ENCODE results near the gene RNF167. TPM values are rescaled to one million over a fixed set of nuclear protein-coding genes. Genes with fewer than 3 reads are reported as not detected.
A peak's percentile ranks its signal among the peaks of the same experiment; 100 is the strongest.

RNF167 gene
- total and polyA plus RNA-seq, 2 donors from 2014 or later: 95.0 to 188 TPM

- Histone ChIP-seq H3K4me3 (ENCODE audit: low read length in 3 of 3) (peak within 1 kb of the TSS; percentile 73 to 75 (median 74)), H3K27ac (ENCODE audit: low read depth in 2 of 2, low read length in 2 of 2) (peak within 1 kb of the TSS; percentile 94 to 96), H3K4me1 (ENCODE audit: control insufficient read depth in 2 of 3, insufficient read depth in 2 of 3, low read depth in 1 of 3, low read length in 3 of 3) (peaks cover 4 to 17% (median 8%) of the 10 kb centered on the region in 3 donors), H3K9me3 (ENCODE audit: control insufficient read depth in 2 of 3, insufficient read depth in 1 of 3, low read length in 3 of 3) (no peaks in the 10 kb centered on the region), H3K27me3 (ENCODE audit: control insufficient read depth, insufficient read depth, low read length) (no peaks in the 10 kb centered on the region), H3K36me3 (ENCODE audit: control insufficient read depth in 2 of 3, insufficient read depth in 3 of 3, low read length in 3 of 3) (peaks cover 0 to 11% (median 10%) of the 10 kb centered on the region in 3 donors), H3K9ac (ENCODE audit: low read length in 3 of 3) (peak within 1 kb of the TSS; percentile 38 to 86 (median 74))
- DNase-seq (peak; percentile 84 to 96 (median 91)), FAIRE-seq (no peak)
- intact Hi-C loops (cut with DNase I): no loop called here
- TF ChIP-seq CTCF (IDR thresholded peaks at IDR 0.05; ENCODE audit: borderline replicate concordance, extremely low read depth, insufficient read depth): peak; percentile 54
Measured at GRCh38 chr17:4986951-4987766, 47.1 kb downstream of the RNF167 start, which contains the start of gene CAMTA2. TSS of gene CAMTA2 (minus strand) at chr17:4987675. CDS start at chr17:4986222, 1,453 bp downstream.

GRCh38 chr17:4987767-4988567, 47.9 kb downstream of the RNF167 start:
- no peak for FAIRE-seq
- Histone ChIP-seq H3K4me1 (ENCODE audit: control insufficient read depth in 2 of 3, insufficient read depth in 2 of 3, low read depth in 1 of 3, low read length in 3 of 3) (peaks cover 4 to 17% (median 8%) of the 10 kb centered on the region in 3 donors), H3K36me3 (ENCODE audit: control insufficient read depth in 2 of 3, insufficient read depth in 3 of 3, low read length in 3 of 3) (peaks cover 0 to 5% (median 4%) of the 10 kb centered on the region in 3 donors), H3K27ac (ENCODE audit: low read depth in 2 of 2, low read length in 2 of 2) (peak overlapping the region; percentile 94 to 96), H3K9ac (ENCODE audit: low read length in 3 of 3) (peak overlapping the region; percentile 38 to 74 (median 71)), H3K4me3 (ENCODE audit: low read length in 3 of 3) (peak overlapping the region; percentile 73 to 75 (median 74)), H3K9me3 (ENCODE audit: control insufficient read depth in 2 of 3, insufficient read depth in 1 of 3, low read length in 3 of 3) (no peaks in the 10 kb centered on the region), H3K27me3 (ENCODE audit: control insufficient read depth, insufficient read depth, low read length) (no peaks in the 10 kb centered on the region)
- TF ChIP-seq CTCF (IDR thresholded peaks at IDR 0.05; ENCODE audit: borderline replicate concordance, extremely low read depth, insufficient read depth): no peak
- DNase-seq: peak in 2 of 5 donors; percentile 7 to 41
- intact Hi-C loops (cut with DNase I): no loop called here

- no peak for FAIRE-seq
- Histone ChIP-seq H3K9me3 (ENCODE audit: control insufficient read depth in 2 of 3, insufficient read depth in 1 of 3, low read length in 3 of 3) (no peaks in the 10 kb centered on the region), H3K9ac (ENCODE audit: low read length in 3 of 3) (no peak overlapping the region), H3K27ac (ENCODE audit: low read depth in 2 of 2, low read length in 2 of 2) (no peak overlapping the region), H3K27me3 (ENCODE audit: control insufficient read depth, insufficient read depth, low read length) (no peaks in the 10 kb centered on the region), H3K4me3 (ENCODE audit: low read length in 3 of 3) (no peak overlapping the region), H3K36me3 (ENCODE audit: control insufficient read depth in 2 of 3, insufficient read depth in 3 of 3, low read length in 3 of 3) (no peaks in the 10 kb centered on the region), H3K4me1 (ENCODE audit: control insufficient read depth in 2 of 3, insufficient read depth in 2 of 3, low read depth in 1 of 3, low read length in 3 of 3) (peaks cover 0 to 10% (median 4%) of the 10 kb centered on the region in 3 donors)
- DNase-seq: no peak
- TF ChIP-seq CTCF (IDR thresholded peaks at IDR 0.05; ENCODE audit: borderline replicate concordance, extremely low read depth, insufficient read depth): no peak
- intact Hi-C loops (cut with DNase I): no loop called here
Measured at GRCh38 chr17:4994081-4994595, 54.1 kb downstream of the RNF167 start.

Small RNAs within 50 kb of the gene (microRNA-seq; reads per million reads assigned to microRNA genes)
- gene MIR6864: not detected
- gene MIR6865: not detected

Other genes starting within 250 kb of the RNF167 start
- 49.0 TPM for gene PELP1, start 236.1 kb upstream of the RNF167 start, total RNA-seq
- 20.9 TPM for gene PELP1, start 236.1 kb upstream of the RNF167 start, polyA plus RNA-seq (ENCODE audit: insufficient read depth, low read depth, low replicate concordance)
- gene ARRB2, start 229.6 kb upstream of the RNF167 start, total RNA-seq: 63.1 TPM
- 32.8 TPM for gene ARRB2, start 229.6 kb upstream of the RNF167 start, polyA plus RNA-seq (ENCODE audit: insufficient read depth, low read depth, low replicate concordance)
- 19.0 TPM for gene MED11, start 208.8 kb upstream of the RNF167 start, total RNA-seq
- 58.4 TPM for gene MED11, start 208.8 kb upstream of the RNF167 start, polyA plus RNA-seq (ENCODE audit: insufficient read depth, low read depth, low replicate concordance)
- 5.1 TPM for gene ZMYND15, start 200.4 kb upstream of the RNF167 start, total RNA-seq
- 1.3 TPM for gene ZMYND15, start 200.4 kb upstream of the RNF167 start, polyA plus RNA-seq (ENCODE audit: insufficient read depth, low read depth, low replicate concordance)
- gene CXCL16, start 200.3 kb upstream of the RNF167 start, total RNA-seq: 83.0 TPM
- 22.5 TPM for gene CXCL16, start 200.3 kb upstream of the RNF167 start, polyA plus RNA-seq (ENCODE audit: insufficient read depth, low read depth, low replicate concordance)
- 0.88 TPM for gene TM4SF5, start 168.4 kb upstream of the RNF167 start, total RNA-seq
- 31.3 TPM for gene TM4SF5, start 168.4 kb upstream of the RNF167 start, polyA plus RNA-seq (ENCODE audit: insufficient read depth, low read depth, low replicate concordance)
- 3.0 TPM for gene VMO1, start 153.9 kb upstream of the RNF167 start, total RNA-seq
- 2.5 TPM for gene VMO1, start 153.9 kb upstream of the RNF167 start, polyA plus RNA-seq (ENCODE audit: insufficient read depth, low read depth, low replicate concordance)
- gene GLTPD2, start 151.3 kb upstream of the RNF167 start, total RNA-seq: 0.35 TPM
- gene GLTPD2, start 151.3 kb upstream of the RNF167 start, polyA plus RNA-seq (ENCODE audit: insufficient read depth, low read depth, low replicate concordance): 12.5 TPM
- gene PSMB6, start 144.1 kb upstream of the RNF167 start, total RNA-seq: 103 TPM
- gene PSMB6, start 144.1 kb upstream of the RNF167 start, polyA plus RNA-seq (ENCODE audit: insufficient read depth, low read depth, low replicate concordance): 317 TPM
- 45.4 TPM for gene PLD2, start 133.1 kb upstream of the RNF167 start, total RNA-seq
- 9.2 TPM for gene PLD2, start 133.1 kb upstream of the RNF167 start, polyA plus RNA-seq (ENCODE audit: insufficient read depth, low read depth, low replicate concordance)
- 118 TPM for gene MINK1, start 106.9 kb upstream of the RNF167 start, total RNA-seq
- gene MINK1, start 106.9 kb upstream of the RNF167 start, polyA plus RNA-seq (ENCODE audit: insufficient read depth, low read depth, low replicate concordance): 21.2 TPM
- gene C17orf107, start 40.7 kb upstream of the RNF167 start, total RNA-seq: 4.4 TPM
- gene C17orf107, start 40.7 kb upstream of the RNF167 start, polyA plus RNA-seq (ENCODE audit: insufficient read depth, low read depth, low replicate concordance): 2.5 TPM
- gene CHRNE, start 37.2 kb upstream of the RNF167 start, total RNA-seq: 1.3 TPM
- 0.82 TPM for gene CHRNE, start 37.2 kb upstream of the RNF167 start, polyA plus RNA-seq (ENCODE audit: insufficient read depth, low read depth, low replicate concordance)
- not detected for gene GP1BA, start 8.0 kb upstream of the RNF167 start, total RNA-seq
- gene GP1BA, start 8.0 kb upstream of the RNF167 start, polyA plus RNA-seq (ENCODE audit: insufficient read depth, low read depth, low replicate concordance): not detected
- gene SLC25A11, start 222 bp upstream of the RNF167 start, total RNA-seq: 60.0 TPM
- 173 TPM for gene SLC25A11, start 222 bp upstream of the RNF167 start, polyA plus RNA-seq (ENCODE audit: insufficient read depth, low read depth, low replicate concordance)
- 496 TPM for gene PFN1, start 8.3 kb downstream of the RNF167 start, total RNA-seq
- 614 TPM for gene PFN1, start 8.3 kb downstream of the RNF167 start, polyA plus RNA-seq (ENCODE audit: insufficient read depth, low read depth, low replicate concordance)
- gene ENO3, start 10.9 kb downstream of the RNF167 start, total RNA-seq: 6.9 TPM
- 17.8 TPM for gene ENO3, start 10.9 kb downstream of the RNF167 start, polyA plus RNA-seq (ENCODE audit: insufficient read depth, low read depth, low replicate concordance)
- gene SPAG7, start 27.5 kb downstream of the RNF167 start, total RNA-seq: 73.6 TPM
- gene SPAG7, start 27.5 kb downstream of the RNF167 start, polyA plus RNA-seq (ENCODE audit: insufficient read depth, low read depth, low replicate concordance): 157 TPM
- gene CAMTA2, start 47.4 kb downstream of the RNF167 start, total RNA-seq: 47.1 TPM
- 40.1 TPM for gene CAMTA2, start 47.4 kb downstream of the RNF167 start, polyA plus RNA-seq (ENCODE audit: insufficient read depth, low read depth, low replicate concordance)
- 1.5 TPM for gene INCA1, start 57.3 kb downstream of the RNF167 start, total RNA-seq
- 1.6 TPM for gene INCA1, start 57.3 kb downstream of the RNF167 start, polyA plus RNA-seq (ENCODE audit: insufficient read depth, low read depth, low replicate concordance)
- 168 TPM for gene KIF1C, start 57.7 kb downstream of the RNF167 start, total RNA-seq
- gene KIF1C, start 57.7 kb downstream of the RNF167 start, polyA plus RNA-seq (ENCODE audit: insufficient read depth, low read depth, low replicate concordance): 69.6 TPM
- gene SLC52A1, start 95.2 kb downstream of the RNF167 start, total RNA-seq: 0.19 TPM
- gene SLC52A1, start 95.2 kb downstream of the RNF167 start, polyA plus RNA-seq (ENCODE audit: insufficient read depth, low read depth, low replicate concordance): 0.90 TPM
- gene ZFP3, start 138.2 kb downstream of the RNF167 start, total RNA-seq: 10.0 TPM
- gene ZFP3, start 138.2 kb downstream of the RNF167 start, polyA plus RNA-seq (ENCODE audit: insufficient read depth, low read depth, low replicate concordance): 3.4 TPM
- gene ZNF232, start 171.6 kb downstream of the RNF167 start, total RNA-seq: 8.0 TPM
- 6.9 TPM for gene ZNF232, start 171.6 kb downstream of the RNF167 start, polyA plus RNA-seq (ENCODE audit: insufficient read depth, low read depth, low replicate concordance)
- 0.19 TPM for gene USP6, start 175.8 kb downstream of the RNF167 start, total RNA-seq
- gene USP6, start 175.8 kb downstream of the RNF167 start, polyA plus RNA-seq (ENCODE audit: insufficient read depth, low read depth, low replicate concordance): 0.06 TPM

Data from kidney (tissue), 14 donors.